Natural killer cell (primary cell): ENCODE measurements around the gene C1orf198. TPM values are rescaled to one million over a fixed set of nuclear protein-coding genes. Genes with fewer than 3 reads are reported as not detected.

Experiments
- ATAC-seq, 3 donors: fragments of 150-1000 bp in 2 of 3; fragments of 200-7000 bp in 1 of 3; cut with Tn5 transposase; 1 replicate in 1 of 3; 2 replicates in 2 of 3; pipeline ENCODE4 v1.10.0; 2021; ENCODE audit warnings: mild to moderate bottlenecking in 2 of 3, moderate library complexity in 2 of 3
- DNase-seq, 2 donors: peaks; one replicate each; pipeline versions ENCODE4 v3.0.0 to v3.0.0-alpha.2; 2013 to 2021; ENCODE audit warnings: mixed read lengths in 1 of 2
- H3K27ac ChIP-seq: one replicate; pipeline ENCODE4 v1.5.1; 2013; ENCODE audit warnings: mild to moderate bottlenecking, low read length
- H3K27me3 ChIP-seq: one replicate; pipeline ENCODE4 v1.6.1; 2013; ENCODE audit warnings: low read length; ENCODE audit not compliant: control insufficient read depth, insufficient read depth
- H3K36me3 ChIP-seq: one replicate; pipeline ENCODE4 v1.6.1; 2013; ENCODE audit warnings: low read length; ENCODE audit not compliant: control insufficient read depth, insufficient read depth
- H3K4me1 ChIP-seq: one replicate; pipeline ENCODE4 v1.6.1; 2013; ENCODE audit warnings: low read length; ENCODE audit not compliant: control insufficient read depth, insufficient read depth
- H3K4me3 ChIP-seq: one replicate; pipeline ENCODE4 v1.5.1; 2013; ENCODE audit warnings: low read length
- H3K9me3 ChIP-seq: one replicate; pipeline ENCODE4 v1.6.1; 2013; ENCODE audit warnings: low read length; ENCODE audit not compliant: control insufficient read depth, insufficient read depth
- H3K27ac Mint-ChIP-seq, 2 donors: one replicate each; pipeline ENCODE4 v1.8.0; 2022; ENCODE audit warnings: mild to moderate bottlenecking in 2 of 2, mixed read lengths in 2 of 2, moderate library complexity in 1 of 2
- H3K27me3 Mint-ChIP-seq, 2 donors: one replicate each; pipeline ENCODE4 v1.8.0; 2022; ENCODE audit warnings: low read depth in 2 of 2, mixed read lengths in 2 of 2
- H3K36me3 Mint-ChIP-seq: one replicate; pipeline ENCODE4 v1.8.0; 2022; ENCODE audit warnings: mixed read lengths
- H3K4me1 Mint-ChIP-seq, 2 donors: one replicate each; pipeline ENCODE4 v1.8.0; 2022; ENCODE audit warnings: mixed read lengths in 2 of 2
- H3K4me3 Mint-ChIP-seq: one replicate; pipeline ENCODE4 v1.8.0; 2022; ENCODE audit warnings: mild to moderate bottlenecking, moderate library complexity, mixed read lengths
- H3K9me3 Mint-ChIP-seq, 2 donors: one replicate each; pipeline ENCODE4 v1.8.0; 2022; ENCODE audit warnings: mixed read lengths in 2 of 2
- CTCF ChIP-seq: fragments of 200-600 bp; IDR thresholded peaks from one replicate; pipeline ENCODE4 v1.8.0; 2022; ENCODE audit warnings: antibody characterized with exemption
- WGBS: methylation state at CpG from one replicate; pipeline ENCODE4 v1.1.7; 2013; ENCODE audit warnings: missing lambda C conversion rate; ENCODE audit not compliant: insufficient coverage; 5-methylcytosine and 5-hydroxymethylcytosine counted together
- intact Hi-C: fragments of 100-400 bp; cut with micrococcal nuclease; formaldehyde crosslinking; loops from one replicate; pipeline ENCODE4 v1.14.2; 2022
- total RNA-seq, 4 donors: library from RNA; stranded (reverse); fragments of 120-200 nt in 1 of 4; gene quantifications; one replicate each; pipeline versions ENCODE4 v1.2.3 to v1.2.4, GENCODE V29; 2013 to 2022

Gene C1orf198
- total RNA-seq, 3 donors from 2014 or later (not counting 1 experiment from before 2014, with no cell fraction given): 2.4 to 3.2 (median 3.1) TPM

- TF ChIP-seq CTCF: no peak
- DNase-seq (no peak), ATAC-seq (no peak)
- H3K27me3 ChIP-seq: no peaks in the 10 kb centered on the region
- Mint-ChIP-seq H3K27ac (no peak overlapping the region), H3K36me3 (no peaks in the 10 kb centered on the region), H3K9me3 (no peaks in the 10 kb centered on the region), H3K27me3 (no peaks in the 10 kb centered on the region), H3K4me1 (no peaks in the 10 kb centered on the region), H3K4me3 (no peak overlapping the region)
- H3K4me1 ChIP-seq: no peaks in the 10 kb centered on the region
- no peaks in the 10 kb centered on the region for H3K9me3 ChIP-seq
- no peak overlapping the region for H3K4me3 ChIP-seq
- H3K27ac ChIP-seq: no peak overlapping the region
- 83% methylated on average over 5 of the region's 5 CpGs for WGBS
- no peaks in the 10 kb centered on the region for H3K36me3 ChIP-seq
- intact Hi-C loops: no loop called here
Measured at GRCh38 chr1:230894664-230895063, 26.3 kb upstream of the C1orf198 start.

- no peaks in the 10 kb centered on the region for H3K9me3 ChIP-seq
- no peak for TF ChIP-seq CTCF
- 94% methylated on average over 5 of the region's 6 CpGs for WGBS
Measured at GRCh38 chr1:230894032-230894431, 25.7 kb upstream of the C1orf198 start.

GRCh38 chr1:230892018-230892491 lies 23.7 kb upstream of the C1orf198 start:
- WGBS: 74% methylated on average over 6 of the region's 6 CpGs
- Mint-ChIP-seq H3K36me3 (no peaks in the 10 kb centered on the region), H3K4me1 (no peaks in the 10 kb centered on the region), H3K9me3 (no peaks in the 10 kb centered on the region), H3K27me3 (peaks cover 0 to 6% of the 10 kb centered on the region in 2 donors), H3K27ac (no peak overlapping the region), H3K4me3 (no peak overlapping the region)
- H3K36me3 ChIP-seq: no peaks in the 10 kb centered on the region
- H3K4me3 ChIP-seq: no peak overlapping the region
- H3K27me3 ChIP-seq: no peaks in the 10 kb centered on the region
- H3K9me3 ChIP-seq: no peaks in the 10 kb centered on the region
- DNase-seq (no peak), ATAC-seq (no peak)
- TF ChIP-seq CTCF: no peak
- no peaks in the 10 kb centered on the region for H3K4me1 ChIP-seq
- H3K27ac ChIP-seq: no peak overlapping the region
- intact Hi-C loops: no loop called here

More at GRCh38 chr1:230894032-230894431, 25.7 kb upstream of the C1orf198 start:
- ATAC-seq (no peak), DNase-seq (no peak)
- H3K4me3 Mint-ChIP-seq: no peak overlapping the region
- Histone ChIP-seq H3K4me1 (no peaks in the 10 kb centered on the region), H3K4me3 (no peak overlapping the region), H3K27ac (no peak overlapping the region), H3K27me3 (no peaks in the 10 kb centered on the region), H3K36me3 (no peaks in the 10 kb centered on the region)
- peaks cover 0 to 1% of the 10 kb centered on the region in 2 donors for H3K27me3 Mint-ChIP-seq
- intact Hi-C loops: no loop called here
- no peaks in the 10 kb centered on the region for H3K36me3 Mint-ChIP-seq
- H3K9me3 Mint-ChIP-seq: no peaks in the 10 kb centered on the region
- no peak overlapping the region for H3K27ac Mint-ChIP-seq
- H3K4me1 Mint-ChIP-seq: no peaks in the 10 kb centered on the region

GRCh38 chr1:230891413-230891812 lies 23.1 kb upstream of the C1orf198 start:
- no peak for TF ChIP-seq CTCF
- peaks cover 0 to 6% of the 10 kb centered on the region in 2 donors for H3K27me3 Mint-ChIP-seq
- H3K27ac Mint-ChIP-seq: no peak overlapping the region
- no peaks in the 10 kb centered on the region for H3K27me3 ChIP-seq
- H3K27ac ChIP-seq: no peak overlapping the region
- no peaks in the 10 kb centered on the region for H3K4me1 ChIP-seq
- no peaks in the 10 kb centered on the region for H3K4me1 Mint-ChIP-seq
- H3K4me3 Mint-ChIP-seq: no peak overlapping the region
- WGBS: 100% methylated on average over 1 of the region's 2 CpGs
- intact Hi-C loops: no loop called here
- DNase-seq: no peak
- no peaks in the 10 kb centered on the region for H3K9me3 ChIP-seq
- no peaks in the 10 kb centered on the region for H3K36me3 Mint-ChIP-seq
- H3K4me3 ChIP-seq: no peak overlapping the region
- no peak for ATAC-seq
- H3K9me3 Mint-ChIP-seq: no peaks in the 10 kb centered on the region
- H3K36me3 ChIP-seq: no peaks in the 10 kb centered on the region
